OCI-LY1 (cell line): ENCODE measurements around the gene FHIT.

Source experiments
- CTCF ChIP-seq: fragments of 200-600 bp; sonication (generic), shearing (Covaris generic); IDR thresholded peaks from 2 replicates; pipeline ENCODE4 v1.5.1; 2017; ENCODE audit warnings: mild to moderate bottlenecking, antibody characterized with exemption, low read length, moderate library complexity, mixed read lengths
- EZH2 ChIP-seq: fragments of 200-600 bp; sonication (generic), shearing (Covaris generic); IDR thresholded peaks from 2 replicates; pipeline ENCODE4 v1.8.0; 2017; ENCODE audit warnings: borderline replicate concordance, mixed run types, mild to moderate bottlenecking, antibody characterized with exemption, low read length, moderate library complexity, mixed read lengths

GRCh38 chr3:61288446-61288845 lies 37.2 kb upstream of the FHIT start:
- TF ChIP-seq CTCF (no peak), EZH2 (no peak)
